Measurements from ENCODE around the gene CTPS1. TPM values are rescaled to one million over a fixed set of nuclear protein-coding genes. Genes with fewer than 3 reads are reported as not detected.

CTPS1 gene
- total and polyA plus RNA-seq, 10 donors = 7.9 to 27.7 (median 16.1) TPM

GRCh38 chr1:41003640-41004220 is 24.2 kb downstream of the CTPS1 start:
- TF ChIP-seq CTCF (IDR thresholded peaks at IDR 0.05 in 8 of 11, conservative IDR thresholded peaks at IDR 0.05 in 3 of 11) (peak in 10 of 11 experiments; percentile 37 to 66 (median 52)), POLR2A (IDR thresholded peaks at IDR 0.05) (no peak), POLR2AphosphoS5 (IDR thresholded peaks at IDR 0.05) (peak; percentile 45 to 85 (median 73))
- Histone ChIP-seq H3K9me3 (no peaks in the 10 kb centered on the region), H3K4me3 (no peak overlapping the region), H3K27me3 (replicated peaks in 1 of 7) (no peaks in the 10 kb centered on the region), H3K36me3 (peaks cover 0 to 100% (median 59%) of the 10 kb centered on the region in 6 donors), H3K27ac (peak overlapping the region in 5 of 8 donors; percentile 29 to 65 (median 44)), H3K4me1 (peaks cover 3 to 25% (median 14%) of the 10 kb centered on the region in 6 donors)
- peak; percentile 93 for DNase-seq
- intact Hi-C loops (cut with DNase I; ENCODE audit: low total_unique reads) = no loop called here
- WGBS, 5 donors = 21 to 37% (median 27%) methylated on average over 11 of the region's 11 CpGs

- no peak for DNase-seq
- no peak overlapping the region for H3K27ac ChIP-seq
- TF ChIP-seq CTCF (IDR thresholded peaks at IDR 0.05 in 8 of 11, conservative IDR thresholded peaks at IDR 0.05 in 3 of 11) (no peak), POLR2AphosphoS5 (IDR thresholded peaks at IDR 0.05) (no peak), POLR2A (IDR thresholded peaks at IDR 0.05) (no peak)
- H3K36me3 ChIP-seq = peaks cover 0 to 100% (median 66%) of the 10 kb centered on the region in 6 donors
- H3K4me1 ChIP-seq = peaks cover 3 to 25% (median 14%) of the 10 kb centered on the region in 6 donors
- H3K27me3 ChIP-seq (replicated peaks in 1 of 7) = no peaks in the 10 kb centered on the region
- no peak overlapping the region for H3K4me3 ChIP-seq
- no peaks in the 10 kb centered on the region for H3K9me3 ChIP-seq
- 73 to 84% (median 82%) methylated on average over 5 of the region's 5 CpGs for WGBS, 5 donors
- intact Hi-C loops (cut with DNase I; ENCODE audit: low total_unique reads) = no loop called here
Measured at GRCh38 chr1:41005876-41006275, 26.4 kb downstream of the CTPS1 start.

- Histone ChIP-seq H3K27ac (no peak overlapping the region), H3K27me3 (replicated peaks in 1 of 7) (no peaks in the 10 kb centered on the region), H3K4me1 (peaks cover 3 to 21% (median 14%) of the 10 kb centered on the region in 6 donors), H3K9me3 (no peaks in the 10 kb centered on the region), H3K36me3 (peaks cover 0 to 100% (median 73%) of the 10 kb centered on the region in 6 donors), H3K4me3 (no peak overlapping the region)
- TF ChIP-seq POLR2AphosphoS5 (IDR thresholded peaks at IDR 0.05) = no peak
- no peak for TF ChIP-seq CTCF (IDR thresholded peaks at IDR 0.05 in 8 of 11, conservative IDR thresholded peaks at IDR 0.05 in 3 of 11)
- no peak for TF ChIP-seq POLR2A (IDR thresholded peaks at IDR 0.05)
- DNase-seq = no peak
- intact Hi-C loops (cut with DNase I; ENCODE audit: low total_unique reads) = no loop called here
- 90 to 96% (median 94%) methylated on average over 19 of the region's 19 CpGs for WGBS, 5 donors
Measured at GRCh38 chr1:41006942-41007865, 27.7 kb downstream of the CTPS1 start.

- no peaks in the 10 kb centered on the region for H3K27me3 ChIP-seq (replicated peaks in 1 of 7)
- H3K4me1 ChIP-seq = peaks cover 0 to 17% (median 8%) of the 10 kb centered on the region in 6 donors
- 85 to 96% (median 94%) methylated on average over 8 of the region's 8 CpGs for WGBS, 5 donors
- no peak overlapping the region for H3K4me3 ChIP-seq
- intact Hi-C loops (cut with DNase I; ENCODE audit: low total_unique reads) = no loop called here
- no peak for DNase-seq
- H3K36me3 ChIP-seq = peaks cover 0 to 92% (median 71%) of the 10 kb centered on the region in 6 donors
- TF ChIP-seq POLR2A (IDR thresholded peaks at IDR 0.05) = no peak
- no peak for TF ChIP-seq CTCF (IDR thresholded peaks at IDR 0.05 in 8 of 11, conservative IDR thresholded peaks at IDR 0.05 in 3 of 11)
- no peak for TF ChIP-seq POLR2AphosphoS5 (IDR thresholded peaks at IDR 0.05)
- H3K9me3 ChIP-seq = no peaks in the 10 kb centered on the region
- no peak overlapping the region for H3K27ac ChIP-seq
Measured at GRCh38 chr1:41009466-41009865, 30.0 kb downstream of the CTPS1 start.
